IPS-NIHi11 (cell line): ENCODE data around the gene SH3GL2.

Experiments
- DNase-seq: peaks from one replicate; pipeline ENCODE4 v3.0.0; 2012; ENCODE audit warnings: mixed read lengths, low spot score

SH3GL2 gene

DNA sequence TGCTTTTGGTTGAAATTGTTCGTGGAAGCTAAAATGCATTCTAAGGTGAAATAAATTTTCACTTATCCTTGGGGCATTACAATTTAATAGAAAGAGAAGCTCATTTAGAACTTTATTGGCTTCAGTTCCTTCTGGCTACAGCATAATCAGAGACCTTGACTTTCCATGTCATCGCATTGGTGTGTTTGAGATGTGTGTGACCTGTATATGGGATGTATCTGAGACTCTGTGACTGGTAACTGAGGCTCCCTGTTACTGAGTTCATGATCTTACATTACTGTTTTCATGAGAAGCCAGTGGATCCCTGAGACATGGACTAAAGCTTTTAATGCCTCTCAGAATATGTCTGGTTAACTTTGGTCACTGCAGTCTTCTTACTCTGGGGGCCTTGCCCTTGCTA lies 32.5 kb downstream of the SH3GL2 start:
- DNase-seq, result no peak

DNA sequence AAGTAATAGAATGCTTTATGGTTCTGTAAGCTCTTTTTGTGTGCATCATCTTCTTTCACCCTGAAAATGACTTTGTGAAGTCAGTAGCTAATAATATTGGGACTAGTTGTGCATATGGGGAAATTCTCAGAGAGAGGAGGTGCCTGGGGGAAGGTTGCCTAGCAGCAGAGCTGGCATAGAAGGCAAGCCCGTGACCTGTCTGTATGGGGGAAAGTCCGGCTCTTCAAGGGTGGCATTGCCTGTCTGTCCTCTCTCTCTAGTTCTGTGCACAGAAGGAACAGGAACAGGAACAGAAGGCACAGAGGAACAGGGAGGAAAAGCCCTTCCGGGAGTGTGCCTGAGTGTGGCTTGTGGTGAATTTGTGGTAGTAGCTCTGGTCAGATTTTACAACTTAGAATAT lies 33.1 kb downstream of the SH3GL2 start:
- no peak for DNase-seq

DNA sequence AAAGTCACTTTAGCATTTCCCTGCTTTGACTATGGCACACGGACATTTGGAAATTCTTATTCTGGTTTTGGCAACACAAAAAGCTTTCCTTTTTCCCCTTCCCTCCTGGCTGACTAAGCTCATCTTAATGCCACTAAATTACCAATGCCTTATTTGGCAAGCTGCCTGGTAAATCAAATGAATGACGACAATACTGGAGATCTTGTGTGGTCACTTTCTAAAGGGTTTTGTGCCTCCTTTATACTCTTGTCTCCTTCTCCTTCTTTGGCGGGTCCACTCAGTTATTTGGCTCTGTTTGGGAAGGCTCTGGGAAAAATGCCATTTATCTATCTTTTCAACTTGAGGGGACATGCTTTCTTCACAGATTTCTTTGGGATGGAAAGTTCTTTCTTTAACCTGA lies 34.9 kb downstream of the SH3GL2 start:
- DNase-seq, result no peak

DNA sequence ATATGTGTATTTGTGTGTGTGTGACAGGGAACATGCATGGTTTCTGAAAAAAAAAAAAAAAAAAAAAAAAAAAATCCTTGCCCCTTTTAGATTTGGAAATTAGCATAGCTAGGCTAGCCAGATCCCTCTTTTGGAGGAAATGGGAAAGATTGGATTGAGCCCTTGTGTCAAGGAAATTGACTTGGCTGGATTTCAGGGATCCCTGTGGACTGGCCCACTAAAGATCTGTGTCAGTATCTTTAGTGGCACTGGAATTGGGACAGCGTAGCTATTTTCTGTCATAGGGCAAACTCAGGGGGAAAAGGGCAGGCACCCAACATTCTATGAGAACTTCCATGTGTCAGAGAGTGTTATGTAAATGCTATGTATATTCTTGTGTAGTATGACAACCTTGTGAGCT lies 35.4 kb downstream of the SH3GL2 start:
- DNase-seq, result no peak

DNA sequence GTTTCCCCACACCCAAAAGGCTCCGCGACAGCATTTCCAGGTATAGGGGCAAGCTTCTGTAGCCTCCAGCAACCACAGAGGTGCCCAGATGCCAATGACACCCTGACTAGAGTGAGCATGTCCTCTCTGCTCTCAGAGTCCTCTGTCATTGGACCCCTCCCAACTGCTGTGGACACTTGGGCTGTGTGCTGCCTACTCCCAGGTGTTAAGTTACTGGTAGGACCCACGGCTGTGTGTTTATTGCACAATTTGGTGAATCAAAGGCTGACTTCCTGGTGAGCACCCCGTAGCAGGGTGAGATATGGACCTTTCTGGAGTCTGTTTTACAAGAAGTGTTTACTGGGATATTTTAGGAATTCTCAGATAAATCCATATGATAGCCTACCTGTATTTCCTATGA lies 36.0 kb downstream of the SH3GL2 start:
- DNase-seq, result no peak

DNA sequence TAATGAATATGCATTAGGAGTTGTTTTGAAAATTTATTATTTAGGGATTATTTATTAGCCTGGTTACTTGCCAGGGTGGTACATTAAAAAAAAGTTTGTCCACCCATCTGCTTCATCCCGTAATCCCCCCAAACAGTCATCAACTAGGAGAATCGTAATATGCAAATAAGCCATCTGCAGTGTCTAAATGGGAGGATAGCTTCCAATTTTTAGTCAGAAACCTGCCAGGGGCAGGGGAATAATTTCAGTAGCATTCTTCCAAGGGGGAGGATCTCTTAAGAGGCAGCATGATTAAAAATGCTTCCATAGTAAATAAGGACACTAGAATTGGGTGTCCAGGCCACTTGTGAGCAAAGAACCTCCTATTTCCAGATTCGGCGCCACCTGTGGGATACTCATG lies 43.3 kb downstream of the SH3GL2 start:
- no peak for DNase-seq

DNA sequence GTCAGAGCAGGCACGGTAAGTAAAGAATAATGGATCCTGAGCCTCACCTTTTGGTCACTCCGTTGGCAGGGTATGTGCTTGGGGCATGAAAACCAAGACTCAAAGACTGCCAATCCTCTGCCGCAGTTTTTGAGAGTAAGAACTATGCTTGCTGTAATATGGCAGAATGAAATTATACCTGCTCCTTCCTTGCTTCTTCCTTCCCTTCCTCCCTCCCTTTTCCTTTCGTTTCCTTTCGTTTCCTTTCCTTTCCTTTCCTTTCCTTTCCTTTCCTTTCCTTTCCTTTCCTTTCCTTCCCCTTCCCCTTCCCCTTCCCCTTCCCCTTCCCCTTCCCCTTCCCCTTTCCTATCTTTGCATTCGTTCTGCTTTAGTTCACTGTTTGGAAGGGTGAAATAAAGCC lies 43.9 kb downstream of the SH3GL2 start:
- DNase-seq, result no peak

DNA sequence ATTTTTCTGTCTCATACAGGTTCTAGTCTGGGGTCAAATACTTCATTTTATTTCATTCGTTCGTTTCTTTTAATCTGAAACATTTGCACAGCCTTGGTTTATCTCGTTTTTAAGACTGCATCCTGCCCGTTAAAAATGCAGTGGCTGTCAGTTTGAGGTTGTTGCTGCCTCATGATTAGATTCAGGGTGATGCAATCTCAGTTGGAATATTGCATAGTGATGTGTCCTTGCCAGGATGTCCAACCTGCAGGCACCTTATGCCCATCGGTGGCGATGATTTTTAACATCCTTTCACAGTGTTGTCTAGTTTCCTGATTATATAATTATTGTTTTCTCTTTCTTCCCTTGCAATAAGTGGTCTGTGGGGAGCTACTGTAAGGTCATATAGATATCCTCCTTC lies 45.1 kb downstream of the SH3GL2 start:
- no peak for DNase-seq

DNA sequence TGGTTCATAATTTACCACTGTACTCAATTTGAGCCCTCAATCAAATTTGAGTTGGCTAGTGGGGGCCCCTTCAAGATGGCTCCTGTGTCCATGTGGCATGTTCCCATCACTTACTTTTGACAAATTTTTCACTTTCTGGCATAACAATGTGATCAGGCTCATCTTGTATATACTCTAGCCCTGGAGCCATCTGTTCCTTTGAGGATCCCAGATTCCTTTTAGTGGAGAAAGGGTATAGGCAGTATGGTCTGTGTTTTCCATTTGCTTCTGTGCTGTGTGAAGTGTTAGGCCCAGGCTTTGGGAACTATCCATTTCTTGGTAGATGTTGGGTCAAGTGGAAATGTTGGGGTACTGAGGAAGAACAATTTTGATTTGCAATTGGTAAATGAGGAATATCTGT lies 45.7 kb downstream of the SH3GL2 start:
- DNase-seq, result no peak

DNA sequence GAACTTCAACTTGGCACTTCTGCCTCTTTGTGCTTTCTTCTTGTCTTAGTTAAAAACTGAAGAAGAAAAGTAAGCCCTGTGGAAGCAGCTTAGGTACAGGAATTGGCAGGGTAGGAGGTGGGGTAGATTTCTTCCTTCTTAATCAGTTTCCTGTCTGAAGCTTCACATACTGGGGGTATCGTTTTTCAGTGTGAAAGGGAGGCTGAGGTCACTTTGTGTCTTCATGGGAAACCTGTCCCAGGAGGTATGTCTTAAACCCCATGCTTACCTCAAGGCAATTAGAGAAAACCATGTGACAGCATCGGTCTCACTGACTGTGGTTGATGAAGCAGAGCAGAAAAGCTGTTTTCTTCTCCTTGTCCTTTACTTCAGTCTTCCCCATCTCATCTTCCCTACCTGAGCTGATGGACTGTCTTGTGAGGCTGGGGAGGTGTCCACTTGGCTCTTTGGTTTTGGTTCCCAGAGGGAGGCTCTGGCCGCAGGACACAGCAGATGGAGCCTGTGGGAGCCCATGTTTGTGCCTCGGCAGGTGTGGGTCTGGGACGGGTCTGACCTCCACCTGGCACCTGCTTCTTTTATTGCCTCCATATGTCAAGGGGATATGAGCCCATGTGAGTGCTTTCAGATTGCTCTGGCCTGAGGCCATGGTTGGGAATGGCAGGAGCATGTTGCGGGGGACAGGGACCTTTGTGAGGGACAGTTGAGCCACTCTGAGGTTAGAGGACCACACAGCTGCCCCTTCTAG lies 47.0 kb downstream of the SH3GL2 start:
- DNase-seq, result no peak

DNA sequence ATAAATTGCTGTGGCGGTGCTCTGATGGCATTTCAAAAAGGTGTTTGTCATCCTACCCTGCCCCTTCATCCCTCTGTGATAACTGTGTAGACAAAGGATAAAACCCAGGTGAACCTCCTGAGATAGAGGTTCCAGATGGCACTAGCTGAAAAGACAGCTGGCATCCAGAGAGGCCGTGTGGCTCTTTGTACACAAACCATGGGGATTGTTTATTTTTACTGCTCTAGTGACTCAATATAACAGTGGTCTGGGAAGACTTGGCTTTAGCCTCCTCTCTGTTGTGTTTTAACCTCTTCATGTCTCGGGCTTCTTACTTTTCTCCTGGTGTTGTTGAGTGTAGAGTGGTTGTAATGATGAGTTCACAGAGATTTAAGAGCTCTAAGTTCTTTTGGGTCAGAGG lies 48.8 kb downstream of the SH3GL2 start:
- no peak for DNase-seq

DNA sequence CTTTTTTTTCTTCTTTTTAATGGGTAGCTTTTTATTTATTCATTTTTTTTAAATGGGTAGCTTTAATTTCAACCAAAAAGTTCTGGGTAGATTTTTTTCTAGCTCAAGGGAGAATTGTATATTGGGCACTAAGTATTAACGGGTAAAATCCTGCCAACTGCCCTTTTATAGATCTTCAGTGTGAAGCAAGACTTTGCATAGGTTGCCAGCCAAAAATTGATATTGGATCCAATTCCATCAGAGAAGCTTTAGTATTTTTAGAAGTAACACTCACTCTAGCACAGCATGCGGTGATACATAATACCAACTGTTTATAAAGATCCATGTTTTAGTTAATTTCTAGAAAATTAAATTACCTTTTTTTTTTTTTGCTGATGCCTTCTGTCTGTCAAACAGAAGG lies 49.8 kb downstream of the SH3GL2 start:
- no peak for DNase-seq

DNA sequence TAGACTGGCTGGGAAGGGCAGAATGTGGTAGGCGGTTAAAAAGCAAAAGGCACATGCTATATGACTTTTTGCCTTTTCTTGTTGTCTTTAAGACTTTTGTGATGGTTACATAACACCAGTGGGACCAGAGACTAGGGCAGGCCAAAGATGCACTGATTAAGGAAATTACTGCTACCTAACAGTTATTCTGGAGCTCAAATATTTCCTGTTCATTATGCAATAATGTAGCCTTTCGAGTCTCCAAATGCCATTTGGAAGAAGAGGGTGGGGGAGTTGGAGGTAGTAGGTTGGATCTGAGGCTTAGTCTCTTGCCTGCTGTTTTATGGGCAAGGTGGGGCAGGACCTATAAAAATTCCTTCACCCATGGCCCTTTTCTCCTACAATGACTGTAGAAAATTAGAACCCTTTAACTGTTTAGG lies 51.7 kb downstream of the SH3GL2 start:
- DNase-seq, result no peak

DNA sequence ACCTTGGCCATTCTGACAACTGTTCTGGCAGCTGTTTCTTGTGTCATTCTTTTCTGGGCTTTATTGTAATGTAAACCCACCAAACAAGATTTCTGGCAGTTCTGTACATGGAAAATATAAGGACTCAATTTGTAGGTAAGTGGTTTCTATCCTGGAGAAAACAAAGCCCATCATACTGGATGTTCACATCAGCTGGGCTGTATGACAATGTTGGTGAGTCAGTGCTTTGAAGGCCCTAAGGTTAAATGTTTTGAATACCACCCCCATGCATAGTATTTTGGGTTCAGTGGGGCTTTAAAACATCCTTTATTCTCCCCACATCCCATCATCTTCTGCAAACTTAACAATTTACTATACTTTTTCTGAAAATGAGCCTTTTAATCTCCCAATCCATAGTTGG lies 52.5 kb downstream of the SH3GL2 start:
- no peak for DNase-seq

DNA sequence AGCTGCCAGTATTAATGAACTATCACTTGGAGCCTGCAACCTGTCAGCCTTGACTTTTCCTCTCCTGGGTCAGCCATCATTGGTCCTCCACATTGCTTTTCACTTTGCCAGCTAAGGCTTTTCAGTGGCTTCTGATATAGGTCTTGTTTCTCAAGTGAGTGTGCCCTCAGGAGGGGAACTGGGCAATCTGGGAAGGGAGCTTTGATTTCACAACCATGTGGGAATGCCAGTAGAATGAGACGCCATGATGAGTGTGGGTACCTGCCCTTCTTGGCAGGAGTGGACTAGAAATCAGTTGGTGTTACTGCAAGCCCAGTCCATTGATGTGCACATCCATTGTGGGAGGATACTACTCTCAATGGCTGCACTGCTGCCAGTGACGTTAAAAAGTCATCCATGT lies 54.1 kb downstream of the SH3GL2 start:
- DNase-seq, result no peak

DNA sequence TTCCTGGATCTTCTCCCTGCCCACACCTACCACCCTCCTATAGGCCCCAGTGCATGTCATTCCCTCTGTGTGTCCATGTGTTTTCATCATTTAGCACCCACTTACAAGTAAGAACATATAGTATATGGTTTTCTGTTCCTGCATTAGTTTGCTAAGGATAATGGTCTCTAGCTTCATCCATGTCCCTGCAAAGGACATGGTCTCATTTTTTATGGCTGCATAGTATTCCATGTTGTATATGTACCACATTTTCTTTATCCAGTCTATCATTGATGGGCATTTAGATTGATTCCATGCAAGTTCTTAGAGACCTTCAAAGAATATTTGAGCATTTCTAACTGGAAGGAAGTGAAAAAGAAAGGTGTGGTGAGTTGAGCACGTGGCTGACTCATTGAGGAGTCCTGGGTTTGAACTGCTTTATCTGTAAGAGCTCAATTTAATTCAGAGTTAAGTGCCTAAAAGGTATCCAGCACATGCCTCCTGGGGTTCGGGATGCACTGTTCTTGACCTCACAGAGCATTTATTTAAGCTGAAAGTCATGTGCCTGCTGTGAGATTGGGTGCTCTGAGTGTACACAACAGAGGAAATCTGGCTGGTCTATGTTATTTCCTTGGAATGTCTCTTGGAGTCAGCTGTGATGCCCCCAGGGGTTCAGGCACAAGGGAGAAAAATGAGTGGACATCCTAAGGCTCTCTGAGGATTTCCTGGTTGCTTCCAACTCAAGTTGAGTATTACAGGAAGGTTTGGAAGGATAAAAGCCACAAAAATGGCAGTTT lies 56.4 kb downstream of the SH3GL2 start:
- no peak for DNase-seq

DNA sequence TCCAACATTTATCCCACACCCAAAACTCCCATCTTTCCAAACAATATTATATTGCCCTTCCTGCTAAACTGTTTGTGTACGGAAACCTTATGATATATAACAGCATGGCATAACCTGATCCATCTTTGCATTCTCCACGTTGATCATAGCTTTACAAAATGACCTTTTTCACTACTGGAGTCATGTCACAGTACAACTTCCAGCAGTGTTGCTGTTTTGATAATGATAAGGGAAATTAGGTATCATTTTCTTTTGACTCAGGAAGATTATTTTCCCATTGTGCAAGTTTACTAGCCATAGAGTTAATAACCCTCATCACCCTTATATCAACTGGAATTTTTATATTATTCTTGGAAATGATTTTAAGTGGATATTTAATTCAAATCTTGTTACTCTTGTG lies 57.5 kb downstream of the SH3GL2 start:
- DNase-seq, result no peak

DNA sequence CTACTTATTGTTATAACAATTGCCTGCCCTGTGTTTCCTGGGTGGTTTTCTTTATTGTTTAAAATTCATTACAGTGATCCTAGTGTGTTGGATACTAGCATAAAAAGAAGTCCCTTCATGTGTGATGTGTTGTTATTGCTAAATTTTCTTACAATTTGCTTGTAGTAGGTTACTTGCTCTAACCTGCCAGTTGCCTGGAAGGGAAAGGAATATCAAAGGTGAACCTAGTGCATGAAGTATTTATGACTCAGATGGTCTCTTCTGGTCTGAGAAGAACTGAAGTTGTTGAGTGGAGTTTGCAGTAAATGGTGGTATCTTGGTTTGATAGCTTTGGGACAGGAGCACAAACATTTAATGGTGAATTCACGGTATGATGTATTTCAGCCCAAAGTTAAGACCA lies 58.0 kb downstream of the SH3GL2 start:
- no peak for DNase-seq

DNA sequence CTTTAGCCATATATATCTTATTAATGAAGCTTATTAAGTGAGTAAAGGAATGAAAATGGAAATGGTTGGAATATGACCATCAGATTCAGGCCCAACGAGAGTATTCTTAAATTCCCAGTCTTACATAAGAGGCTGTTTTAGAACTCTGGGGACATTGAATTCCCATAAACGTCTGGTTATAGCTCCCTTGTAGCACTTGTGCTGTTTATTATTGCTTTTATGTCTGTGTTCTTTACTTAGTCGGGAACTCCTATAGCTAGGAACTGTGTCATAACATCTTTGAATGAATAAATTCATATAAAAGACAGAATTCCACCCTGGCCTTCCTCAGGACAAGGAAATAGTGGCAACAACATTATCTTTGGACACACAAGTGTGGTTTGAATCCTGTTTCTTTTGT lies 58.4 kb downstream of the SH3GL2 start:
- no peak for DNase-seq

DNA sequence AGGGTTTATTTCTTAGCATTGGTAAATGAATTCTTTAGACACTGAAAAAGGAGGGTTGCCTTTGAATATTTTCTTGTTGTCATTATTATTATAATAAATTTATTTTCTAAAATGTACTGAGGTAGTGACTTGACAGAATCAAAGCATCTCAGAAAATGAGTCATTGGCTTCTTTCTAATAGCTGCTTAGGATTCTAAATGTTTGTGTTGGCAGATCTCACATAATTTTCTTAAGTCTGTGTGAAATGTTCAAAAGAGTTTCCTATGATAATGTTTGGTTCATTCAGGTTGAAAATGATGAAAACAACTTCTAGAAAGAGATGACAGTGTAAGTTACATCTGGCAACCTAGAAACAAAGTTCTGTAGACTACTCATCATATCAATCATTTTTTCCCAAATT lies 69.7 kb downstream of the SH3GL2 start:
- DNase-seq, result no peak

DNA sequence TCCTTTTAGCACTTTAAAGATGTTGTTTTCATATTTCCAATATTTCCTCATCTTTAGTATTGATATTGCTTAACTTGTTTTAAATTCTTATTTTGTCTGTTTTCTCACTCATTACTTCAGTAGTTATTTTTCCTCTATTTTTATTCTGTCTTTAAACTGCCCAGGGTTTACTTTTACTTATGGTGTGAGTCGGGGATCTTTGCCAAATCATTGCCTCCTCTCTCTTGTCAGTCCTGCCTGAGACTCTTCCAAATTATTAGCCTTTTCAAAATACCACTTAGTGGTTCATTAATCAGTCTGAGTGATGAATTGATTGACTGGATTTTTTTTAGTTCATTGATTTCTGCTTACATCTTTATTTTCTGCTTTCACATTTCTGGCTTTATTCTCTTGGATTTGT lies 72.9 kb downstream of the SH3GL2 start:
- DNase-seq, result no peak

DNA sequence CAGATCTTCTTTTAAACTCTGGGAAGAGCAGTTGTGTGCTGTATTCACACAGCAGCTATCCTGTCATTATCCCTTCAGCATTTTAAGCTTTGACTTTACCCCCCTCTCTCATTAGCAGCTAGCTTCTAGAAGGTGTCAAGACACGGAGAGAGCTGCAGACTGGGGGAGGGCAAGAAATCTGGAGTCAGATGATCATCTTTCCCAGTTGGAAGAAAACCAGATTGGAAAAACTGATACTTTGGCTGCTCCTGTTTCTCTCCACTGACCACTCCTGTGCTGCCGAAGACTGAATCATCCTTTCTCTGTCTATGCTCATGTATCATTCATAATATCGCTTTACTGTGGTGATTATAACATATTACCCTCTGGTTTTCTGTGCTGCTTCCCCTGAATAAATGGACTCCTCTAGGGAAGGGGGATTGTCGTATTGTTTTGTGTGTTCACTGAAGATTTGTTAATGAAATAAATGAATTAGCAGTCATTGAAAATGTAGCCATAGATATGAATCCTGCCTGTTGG lies 75.1 kb downstream of the SH3GL2 start:
- DNase-seq, result no peak

DNA sequence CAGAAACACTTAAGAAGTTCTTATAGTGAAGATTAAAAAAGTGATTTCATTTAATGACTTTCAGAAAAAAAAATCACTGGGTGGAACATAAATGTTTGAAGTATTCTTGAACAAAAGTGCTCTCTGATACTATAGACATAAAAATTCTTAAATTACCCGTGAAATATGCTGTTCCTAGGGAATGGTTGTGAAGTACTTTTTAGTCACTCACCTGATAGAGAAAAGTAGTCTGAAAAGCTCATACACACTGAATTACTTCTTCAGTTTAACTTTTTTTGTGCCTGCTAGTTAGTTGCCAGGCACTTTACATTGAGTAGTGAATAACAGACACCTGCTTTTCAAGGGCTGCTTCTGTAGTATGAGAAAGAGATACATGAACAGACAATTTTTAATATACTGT lies 78.0 kb downstream of the SH3GL2 start:
- no peak for DNase-seq

DNA sequence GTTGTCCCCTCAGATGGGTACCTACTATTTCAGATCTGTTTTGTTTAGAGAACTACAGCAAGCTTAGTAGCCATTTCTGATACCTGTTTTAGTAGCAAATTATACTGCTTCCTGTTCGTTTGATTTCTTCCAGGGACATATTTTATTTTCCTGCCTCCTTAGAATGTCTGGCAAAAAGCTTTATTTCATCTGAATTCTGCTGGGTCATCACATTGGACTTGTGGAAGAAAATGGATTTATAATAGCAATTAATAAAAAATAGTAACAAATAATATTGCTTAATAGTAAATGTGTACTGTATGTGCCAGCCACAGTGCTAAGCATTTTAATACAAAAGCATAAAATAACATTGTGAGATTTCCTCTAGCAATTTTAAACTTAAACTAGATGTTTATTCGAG lies 79.4 kb downstream of the SH3GL2 start:
- DNase-seq, result no peak
